Panc1 (cell line): ENCODE results near the gene ITPR2. TPM values are rescaled to one million over a fixed set of nuclear protein-coding genes. Genes with fewer than 3 reads are reported as not detected.

Source experiments
- ATAC-seq: fragments of 200-7000 bp; cut with Tn5 transposase; 2 replicates; pipeline ENCODE4 v1.9.1; 2020; ENCODE audit warnings: mild to moderate bottlenecking, moderate library complexity
- BruUV-seq: library from RNA; stranded (reverse); fragments of 400-500 nt; replicated peaks from 2 replicates; lab custom pipeline; 2021; lab: Mats Ljungman, UMichigan
- CTCF ChIA-PET: fragments of 300-600 bp; sonication (Branson Sonifier 250); formaldehyde crosslinking; loops from one replicate; lab custom pipeline; 2022; ENCODE audit warnings: antibody characterized with exemption; lab: Charles Lee
- POLR2A ChIA-PET: fragments of 300-600 bp; sonication (Branson Sonifier 250); formaldehyde crosslinking; loops from one replicate; lab custom pipeline; 2022; ENCODE audit warnings: antibody characterized with exemption; lab: Charles Lee
- DNase-seq: peaks from one replicate; pipeline ENCODE4 v3.0.0-alpha.2; 2010; ENCODE audit warnings: low read depth, low spot score
- H3K27ac ChIP-seq: 2 replicates; pipeline ENCODE4 v1.5.1; 2011; ENCODE audit warnings: mild to moderate bottlenecking, low read length, inconsistent platforms
- H3K27me3 ChIP-seq: fragments of 200-500 bp; sonication (Bioruptor generic); 2 replicates; pipeline ENCODE4 v1.6.0; 2014; ENCODE audit warnings: low read length, inconsistent platforms; ENCODE audit not compliant: control insufficient read depth, insufficient read depth
- H3K36me3 ChIP-seq: fragments of 200-500 bp; sonication (Bioruptor generic); 2 replicates; pipeline ENCODE4 v1.5.1; 2014; ENCODE audit warnings: inconsistent platforms, mild to moderate bottlenecking, low read length, moderate library complexity; ENCODE audit not compliant: control insufficient read depth, insufficient read depth
- H3K4me1 ChIP-seq: 2 replicates; pipeline ENCODE4 v1.5.1; 2011; ENCODE audit warnings: inconsistent platforms, mild to moderate bottlenecking, low read length, moderate library complexity; ENCODE audit not compliant: control insufficient read depth, insufficient read depth
- H3K4me3 ChIP-seq, 2 experiments: 2 replicates each; pipeline ENCODE4 v1.5.1; 2011 to 2012; ENCODE audit warnings: low read depth in 2 of 2, low read length in 2 of 2, mild to moderate bottlenecking in 2 of 2, inconsistent platforms in 1 of 2, moderate library complexity in 1 of 2
- H3K9me3 ChIP-seq: fragments of 200-500 bp; sonication (Bioruptor generic); 2 replicates; pipeline ENCODE4 v1.5.1; 2014; ENCODE audit warnings: low read depth, mild to moderate bottlenecking, inconsistent platforms, low read length, moderate library complexity; ENCODE audit not compliant: control insufficient read depth, insufficient read depth
- CTCF ChIP-seq: fragments of 450-650 bp; IDR thresholded peaks from 2 replicates; pipeline ENCODE4 v1.5.1; 2017; ENCODE audit warnings: mild to moderate bottlenecking
- POLR2AphosphoS5 ChIP-seq: IDR thresholded peaks from 2 replicates; pipeline ENCODE4 v1.6.1; 2012; ENCODE audit warnings: mild to moderate bottlenecking, low read depth, low read length, moderate library complexity
- REST ChIP-seq, 2 experiments: IDR thresholded peaks; 2 replicates each; pipeline ENCODE4 v1.6.1; 2011 to 2012; ENCODE audit warnings: low read depth in 2 of 2, control low read depth in 1 of 2, low read length in 1 of 2, mild to moderate bottlenecking in 1 of 2, moderate library complexity in 1 of 2; ENCODE audit not compliant: insufficient read depth in 1 of 2
- SIN3A ChIP-seq: IDR thresholded peaks from 2 replicates; pipeline ENCODE4 v1.6.1; 2012; ENCODE audit warnings: low read depth, mild to moderate bottlenecking, low read length, moderate library complexity, borderline replicate concordance; ENCODE audit not compliant: insufficient read depth
- TCF7L2 ChIP-seq: IDR thresholded peaks from 2 replicates; pipeline ENCODE4 v1.6.1; 2011; ENCODE audit warnings: mild to moderate bottlenecking, low read depth, low read length, inconsistent platforms
- in situ Hi-C: cut with HindIII; loops from 2 replicates; pipeline ENCODE4 v1.10.0; 2016; ENCODE audit warnings: low sequenced_read_pairs, low pct_unique_long_range_greater_than_20kb
- intact Hi-C: fragments of 100-400 bp; cut with micrococcal nuclease; formaldehyde crosslinking; loops from one replicate; pipeline ENCODE4 v1.10.0; 2022; ENCODE audit not compliant: unreplicated experiment
- total RNA-seq: library from RNA; stranded (reverse); gene quantifications from one replicate; pipeline ENCODE4 v1.2.1, GENCODE V29; 2021; ENCODE audit not compliant: unreplicated experiment

Gene ITPR2
- total RNA-seq, 1 experiment from 2014 or later = 41.8 TPM

DNA sequence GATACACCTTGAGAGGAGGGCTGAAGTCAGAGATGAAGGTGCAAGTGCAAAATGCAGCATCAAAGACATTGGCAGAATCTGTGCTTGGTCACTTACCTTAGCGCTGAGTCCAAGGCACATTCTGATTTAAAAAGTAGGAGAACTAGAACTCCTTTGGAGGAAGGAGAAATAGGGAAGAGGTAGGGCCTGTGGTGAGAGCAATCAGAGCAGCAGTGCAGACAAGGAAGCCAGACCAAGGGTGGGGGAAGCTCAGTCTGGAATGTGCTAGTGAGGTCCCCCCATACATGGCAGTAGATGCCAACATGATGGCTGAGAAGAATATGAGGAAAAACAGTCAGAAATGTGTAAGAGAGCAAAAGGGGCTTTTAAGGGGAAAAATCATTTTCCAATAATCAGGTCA lies 431.1 kb downstream of the ITPR2 start:
- H3K27ac ChIP-seq = no peak overlapping the region
- no peaks in the 10 kb centered on the region for H3K36me3 ChIP-seq
- BruUV-seq = no TSS peak
- no peaks in the 10 kb centered on the region for H3K27me3 ChIP-seq
- H3K4me3 ChIP-seq = no peak overlapping the region
- no peak for ATAC-seq
- ChIA-PET POLR2A (no interaction called here), CTCF (no interaction called here)
- intact Hi-C loops (no loop called here), in situ Hi-C loops (no loop called here)
- no peaks in the 10 kb centered on the region for H3K9me3 ChIP-seq
- DNase-seq = no peak
- TF ChIP-seq CTCF = no peak
- TF ChIP-seq REST (IDR thresholded peaks at IDR 0.05; ENCODE audit: insufficient read depth in 1 of 2, low read depth in 2 of 2, low read length in 1 of 2) = no peak
- no peak for TF ChIP-seq SIN3A
- no peak for TF ChIP-seq POLR2AphosphoS5
- no peak for TF ChIP-seq TCF7L2
- H3K4me1 ChIP-seq = no peaks in the 10 kb centered on the region

DNA sequence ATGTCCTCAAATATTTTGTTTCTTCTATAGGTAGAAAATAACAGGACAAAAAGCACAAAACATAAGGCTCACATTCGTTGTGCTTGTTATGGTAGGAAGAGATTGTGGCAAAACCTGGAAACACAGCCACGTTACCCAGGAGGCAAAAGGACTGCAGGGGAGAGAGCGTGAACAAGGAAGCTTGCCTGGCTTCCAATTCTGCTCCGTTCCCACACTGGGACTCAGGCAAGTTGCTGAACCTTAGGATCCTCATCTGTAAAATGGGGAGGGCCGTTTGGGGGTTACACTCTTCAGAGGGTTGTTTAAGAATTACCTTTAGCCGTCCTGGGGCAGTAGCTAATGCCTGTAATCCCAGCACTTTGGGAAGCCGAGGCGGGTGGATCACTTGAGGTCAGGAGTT lies 432.4 kb downstream of the ITPR2 start:
- ATAC-seq (no peak), DNase-seq (no peak)
- no TSS peak for BruUV-seq
- in situ Hi-C loops (no loop called here), intact Hi-C loops (no loop called here)
- no peaks in the 10 kb centered on the region for H3K9me3 ChIP-seq
- H3K36me3 ChIP-seq = no peaks in the 10 kb centered on the region
- no peak overlapping the region for H3K27ac ChIP-seq
- no peaks in the 10 kb centered on the region for H3K4me1 ChIP-seq
- CTCF ChIA-PET = no interaction called here
- H3K27me3 ChIP-seq = no peaks in the 10 kb centered on the region
- POLR2A ChIA-PET = no interaction called here
- TF ChIP-seq REST (IDR thresholded peaks at IDR 0.05; ENCODE audit: insufficient read depth in 1 of 2, low read depth in 2 of 2, low read length in 1 of 2) = no peak
- no peak for TF ChIP-seq POLR2AphosphoS5
- TF ChIP-seq CTCF = no peak
- TF ChIP-seq TCF7L2 = no peak
- no peak for TF ChIP-seq SIN3A
- no peak overlapping the region for H3K4me3 ChIP-seq
